HG02938 (cell line): ENCODE data around the gene FRMD4B.
"Not testable (repeated sequence)": the region's sequence is repeated elsewhere in the genome, so short reads cannot be mapped to it uniquely, and the experiment has no call there.

ENCODE experiments used
- ATAC-seq: cut with Tn5 transposase; IDR thresholded peaks from one replicate; pipeline ENCODE4 v1.9.1; 2021; ENCODE audit warnings: mild to moderate bottlenecking, moderate library complexity; ENCODE audit not compliant: unreplicated experiment

FRMD4B gene

GRCh38 chr3:69292185-69292584 is 93.7 kb downstream of the FRMD4B start:
- no peak for ATAC-seq

- no peak for ATAC-seq
These were observed 95.5 kb downstream of the FRMD4B start for GRCh38 chr3:69290430-69290829.

- no peak for ATAC-seq
These were observed 95.9 kb downstream of the FRMD4B start for GRCh38 chr3:69290006-69290405.

GRCh38 chr3:69288161-69288895 is 97.6 kb downstream of the FRMD4B start:
- no peak for ATAC-seq

GRCh38 chr3:69283913-69284611 is 101.8 kb downstream of the FRMD4B start:
- ATAC-seq: no peak

GRCh38 chr3:69283496-69283895 is 102.4 kb downstream of the FRMD4B start:
- no peak for ATAC-seq

- ATAC-seq: no peak
These were observed 103.7 kb downstream of the FRMD4B start for GRCh38 chr3:69282181-69282580.

- not testable (repeated sequence) for ATAC-seq
These were observed 108.5 kb downstream of the FRMD4B start for GRCh38 chr3:69277403-69277802.

- no peak for ATAC-seq
These were observed 109.0 kb downstream of the FRMD4B start for GRCh38 chr3:69276884-69277283.

- ATAC-seq: not testable (repeated sequence)
These were observed 109.7 kb downstream of the FRMD4B start for GRCh38 chr3:69276191-69276590.

GRCh38 chr3:69273896-69274295 is 112.0 kb downstream of the FRMD4B start:
- ATAC-seq: no peak

GRCh38 chr3:69272556-69272955 is 113.3 kb downstream of the FRMD4B start:
- no peak for ATAC-seq

GRCh38 chr3:69271098-69271497 is 114.8 kb downstream of the FRMD4B start:
- ATAC-seq: no peak

- no peak for ATAC-seq
These were observed 119.3 kb downstream of the FRMD4B start for GRCh38 chr3:69266585-69266984.

GRCh38 chr3:69266071-69266470 is 119.8 kb downstream of the FRMD4B start:
- ATAC-seq: not testable (repeated sequence)

- ATAC-seq: not testable (repeated sequence)
These were observed 125.0 kb downstream of the FRMD4B start for GRCh38 chr3:69260843-69261405.

- no peak for ATAC-seq
These were observed 125.6 kb downstream of the FRMD4B start for GRCh38 chr3:69260216-69260787.

GRCh38 chr3:69259125-69259524 is 126.8 kb downstream of the FRMD4B start:
- ATAC-seq: no peak

GRCh38 chr3:69255928-69256327 is 130.0 kb downstream of the FRMD4B start:
- ATAC-seq: no peak

- no peak for ATAC-seq
These were observed 131.5 kb downstream of the FRMD4B start for GRCh38 chr3:69254351-69254750.

- ATAC-seq: no peak
These were observed 133.3 kb downstream of the FRMD4B start for GRCh38 chr3:69252631-69253030.

- ATAC-seq: no peak
These were observed 133.7 kb downstream of the FRMD4B start for GRCh38 chr3:69252141-69252540.
